Suprapubic skin (tissue), 4 donors: ENCODE results near the gene CBFA2T2. TPM values are rescaled to one million over a fixed set of nuclear protein-coding genes. Genes with fewer than 3 reads are reported as not detected.

ENCODE experiments used
- DNase-seq, 2 donors: peaks; one replicate each; pipeline ENCODE4 v3.0.0-alpha.2; 2019; ENCODE audit warnings: low spot score in 2 of 2
- H3K27ac ChIP-seq: fragments of 200-600 bp; sonication (generic); one replicate; pipeline ENCODE4 v1.5.1; 2019
- H3K27me3 ChIP-seq: fragments of 200-600 bp; sonication (generic); one replicate; pipeline ENCODE4 v1.5.1; 2019
- H3K36me3 ChIP-seq: fragments of 200-600 bp; sonication (generic); one replicate; pipeline ENCODE4 v1.5.1; 2019
- H3K4me1 ChIP-seq: fragments of 200-600 bp; sonication (generic); one replicate; pipeline ENCODE4 v1.5.1; 2019
- H3K4me3 ChIP-seq: fragments of 200-600 bp; sonication (generic); one replicate; pipeline ENCODE4 v1.5.1; 2019; ENCODE audit warnings: mild to moderate bottlenecking
- H3K9me3 ChIP-seq: fragments of 200-600 bp; sonication (generic); one replicate; pipeline ENCODE4 v1.5.1; 2019
- CTCF ChIP-seq, 2 donors: fragments of 200-600 bp in 1 of 2; fragments of 450-650 bp in 1 of 2; sonication (generic) in 1 of 2; IDR thresholded peaks; one replicate each; pipeline ENCODE4 v1.5.1; 2016 to 2019; ENCODE audit warnings: antibody characterized with exemption in 2 of 2, mild to moderate bottlenecking in 1 of 2, moderate library complexity in 1 of 2
- EP300 ChIP-seq: sonication (generic); formaldehyde crosslinking; IDR thresholded peaks from one replicate; pipeline ENCODE4 v1.6.1; 2017; ENCODE audit warnings: antibody characterized with exemption
- POLR2A ChIP-seq, 2 donors: fragments of 450-650 bp; IDR thresholded peaks; one replicate each; pipeline ENCODE4 v1.6.1; 2017; ENCODE audit warnings: antibody characterized with exemption in 2 of 2, mild to moderate bottlenecking in 2 of 2, moderate library complexity in 2 of 2
- POLR2AphosphoS5 ChIP-seq, 3 donors: sonication (generic); formaldehyde crosslinking; IDR thresholded peaks; one replicate each; pipeline ENCODE4 v1.6.1; 2017; ENCODE audit warnings: antibody characterized with exemption in 3 of 3
- WGBS: methylation state at CpG from one replicate; pipeline ENCODE4 v1.1.5; 2018; 5-methylcytosine and 5-hydroxymethylcytosine counted together
- total RNA-seq, 4 donors: library from RNA; depleted of rRNA; stranded (reverse); fragments of >200 nt; gene quantifications; one replicate each; pipeline ENCODE4 v1.1.0, GENCODE V29; 2016

The CBFA2T2 gene
- total RNA-seq, 4 donors from 2014 or later = 20.9 to 36.7 (median 26.1) TPM

- H3K4me1 ChIP-seq = peaks cover 32% of the 10 kb centered on the region
- no peaks in the 10 kb centered on the region for H3K36me3 ChIP-seq
- H3K27ac ChIP-seq = no peak overlapping the region
- H3K27me3 ChIP-seq = no peaks in the 10 kb centered on the region
- 92% methylated on average over 1 of the region's 1 CpG for WGBS
- TF ChIP-seq EP300 (no peak), CTCF (IDR thresholded peaks at IDR 0.05) (no peak), POLR2AphosphoS5 (IDR thresholded peaks at IDR 0.05) (no peak), POLR2A (IDR thresholded peaks at IDR 0.05) (no peak)
- no peaks in the 10 kb centered on the region for H3K9me3 ChIP-seq
- no peak for DNase-seq
- H3K4me3 ChIP-seq = no peak overlapping the region
Measured at GRCh38 chr20:33689493-33689892, 199.6 kb downstream of the CBFA2T2 start.

- H3K4me1 ChIP-seq = peaks cover 31% of the 10 kb centered on the region
- no peak for DNase-seq
Measured at GRCh38 chr20:33689973-33690372, 200.1 kb downstream of the CBFA2T2 start.

GRCh38 chr20:33693289-33693688 is 203.4 kb downstream of the CBFA2T2 start:
- no peak overlapping the region for H3K27ac ChIP-seq
- TF ChIP-seq POLR2A (IDR thresholded peaks at IDR 0.05) (no peak), CTCF (IDR thresholded peaks at IDR 0.05) (no peak), EP300 (no peak), POLR2AphosphoS5 (IDR thresholded peaks at IDR 0.05) (no peak)

More at GRCh38 chr20:33689973-33690372, 200.1 kb downstream of the CBFA2T2 start:
- Histone ChIP-seq H3K36me3 (no peaks in the 10 kb centered on the region), H3K27me3 (no peaks in the 10 kb centered on the region), H3K4me3 (no peak overlapping the region), H3K27ac (no peak overlapping the region), H3K9me3 (no peaks in the 10 kb centered on the region)
- WGBS = 56% methylated on average over 4 of the region's 4 CpGs
- no peak for TF ChIP-seq POLR2AphosphoS5 (IDR thresholded peaks at IDR 0.05)
- TF ChIP-seq CTCF (IDR thresholded peaks at IDR 0.05) = no peak
- no peak for TF ChIP-seq POLR2A (IDR thresholded peaks at IDR 0.05)
- no peak for TF ChIP-seq EP300

GRCh38 chr20:33693741-33694638 is 204.1 kb downstream of the CBFA2T2 start:
- peaks cover 30% of the 10 kb centered on the region for H3K4me1 ChIP-seq
- H3K4me3 ChIP-seq = no peak overlapping the region
- no peak for DNase-seq
- WGBS = 55% methylated on average over 14 of the region's 17 CpGs
- no peaks in the 10 kb centered on the region for H3K36me3 ChIP-seq
- no peaks in the 10 kb centered on the region for H3K9me3 ChIP-seq
- no peaks in the 10 kb centered on the region for H3K27me3 ChIP-seq
- peak overlapping the region; percentile 57 for H3K27ac ChIP-seq
- TF ChIP-seq EP300 (no peak), CTCF (IDR thresholded peaks at IDR 0.05) (no peak)

More at GRCh38 chr20:33693289-33693688, 203.4 kb downstream of the CBFA2T2 start:
- Histone ChIP-seq H3K9me3 (no peaks in the 10 kb centered on the region), H3K4me3 (no peak overlapping the region), H3K4me1 (peaks cover 30% of the 10 kb centered on the region), H3K27me3 (no peaks in the 10 kb centered on the region), H3K36me3 (no peaks in the 10 kb centered on the region)
- no peak for DNase-seq
- 83% methylated on average over 5 of the region's 5 CpGs for WGBS

- TF ChIP-seq EP300 = no peak
- TF ChIP-seq POLR2A (IDR thresholded peaks at IDR 0.05) = no peak
- TF ChIP-seq POLR2AphosphoS5 (IDR thresholded peaks at IDR 0.05) = no peak
- no peak for TF ChIP-seq CTCF (IDR thresholded peaks at IDR 0.05)
- Histone ChIP-seq H3K27ac (no peak overlapping the region), H3K9me3 (no peaks in the 10 kb centered on the region), H3K36me3 (no peaks in the 10 kb centered on the region), H3K4me1 (peaks cover 30% of the 10 kb centered on the region), H3K4me3 (no peak overlapping the region), H3K27me3 (no peaks in the 10 kb centered on the region)
- WGBS = 42% methylated on average over 6 of the region's 6 CpGs
- DNase-seq = no peak
Measured at GRCh38 chr20:33694639-33695012, 204.7 kb downstream of the CBFA2T2 start.
